Neural cell (in vitro differentiated cells): ENCODE measurements around the gene DHX36.

Experiments used
- REST ChIP-seq: IDR thresholded peaks from 2 replicates; pipeline ENCODE4 v1.6.1; 2012; ENCODE audit warnings: borderline replicate concordance
- TF ChIP-seq, protein P1 (sequence below): fragments of 450-650 bp; IDR thresholded peaks from 2 replicates; pipeline ENCODE4 v1.5.1; 2014; ENCODE audit warnings: antibody characterized with exemption, mild to moderate bottlenecking, moderate library complexity; ENCODE audit not compliant: poor library complexity, severe bottlenecking

GRCh38 chr3:154247806-154248415 lies 76.4 kb downstream of the DHX36 start:
- TF ChIP-seq, protein P1, sequence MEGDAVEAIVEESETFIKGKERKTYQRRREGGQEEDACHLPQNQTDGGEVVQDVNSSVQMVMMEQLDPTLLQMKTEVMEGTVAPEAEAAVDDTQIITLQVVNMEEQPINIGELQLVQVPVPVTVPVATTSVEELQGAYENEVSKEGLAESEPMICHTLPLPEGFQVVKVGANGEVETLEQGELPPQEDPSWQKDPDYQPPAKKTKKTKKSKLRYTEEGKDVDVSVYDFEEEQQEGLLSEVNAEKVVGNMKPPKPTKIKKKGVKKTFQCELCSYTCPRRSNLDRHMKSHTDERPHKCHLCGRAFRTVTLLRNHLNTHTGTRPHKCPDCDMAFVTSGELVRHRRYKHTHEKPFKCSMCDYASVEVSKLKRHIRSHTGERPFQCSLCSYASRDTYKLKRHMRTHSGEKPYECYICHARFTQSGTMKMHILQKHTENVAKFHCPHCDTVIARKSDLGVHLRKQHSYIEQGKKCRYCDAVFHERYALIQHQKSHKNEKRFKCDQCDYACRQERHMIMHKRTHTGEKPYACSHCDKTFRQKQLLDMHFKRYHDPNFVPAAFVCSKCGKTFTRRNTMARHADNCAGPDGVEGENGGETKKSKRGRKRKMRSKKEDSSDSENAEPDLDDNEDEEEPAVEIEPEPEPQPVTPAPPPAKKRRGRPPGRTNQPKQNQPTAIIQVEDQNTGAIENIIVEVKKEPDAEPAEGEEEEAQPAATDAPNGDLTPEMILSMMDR: no peak
- no peak for TF ChIP-seq REST
